HG03060 (cell line): ENCODE data around the gene SIN3B.
"Not testable (repeated sequence)": the region's sequence is repeated elsewhere in the genome, so short reads cannot be mapped to it uniquely, and the experiment has no call there.

Experiments used
- ATAC-seq: cut with Tn5 transposase; IDR thresholded peaks from one replicate; pipeline ENCODE4 v1.9.1; 2021; ENCODE audit warnings: low read depth, moderate number of reproducible peaks; ENCODE audit not compliant: unreplicated experiment

SIN3B gene, protein sequence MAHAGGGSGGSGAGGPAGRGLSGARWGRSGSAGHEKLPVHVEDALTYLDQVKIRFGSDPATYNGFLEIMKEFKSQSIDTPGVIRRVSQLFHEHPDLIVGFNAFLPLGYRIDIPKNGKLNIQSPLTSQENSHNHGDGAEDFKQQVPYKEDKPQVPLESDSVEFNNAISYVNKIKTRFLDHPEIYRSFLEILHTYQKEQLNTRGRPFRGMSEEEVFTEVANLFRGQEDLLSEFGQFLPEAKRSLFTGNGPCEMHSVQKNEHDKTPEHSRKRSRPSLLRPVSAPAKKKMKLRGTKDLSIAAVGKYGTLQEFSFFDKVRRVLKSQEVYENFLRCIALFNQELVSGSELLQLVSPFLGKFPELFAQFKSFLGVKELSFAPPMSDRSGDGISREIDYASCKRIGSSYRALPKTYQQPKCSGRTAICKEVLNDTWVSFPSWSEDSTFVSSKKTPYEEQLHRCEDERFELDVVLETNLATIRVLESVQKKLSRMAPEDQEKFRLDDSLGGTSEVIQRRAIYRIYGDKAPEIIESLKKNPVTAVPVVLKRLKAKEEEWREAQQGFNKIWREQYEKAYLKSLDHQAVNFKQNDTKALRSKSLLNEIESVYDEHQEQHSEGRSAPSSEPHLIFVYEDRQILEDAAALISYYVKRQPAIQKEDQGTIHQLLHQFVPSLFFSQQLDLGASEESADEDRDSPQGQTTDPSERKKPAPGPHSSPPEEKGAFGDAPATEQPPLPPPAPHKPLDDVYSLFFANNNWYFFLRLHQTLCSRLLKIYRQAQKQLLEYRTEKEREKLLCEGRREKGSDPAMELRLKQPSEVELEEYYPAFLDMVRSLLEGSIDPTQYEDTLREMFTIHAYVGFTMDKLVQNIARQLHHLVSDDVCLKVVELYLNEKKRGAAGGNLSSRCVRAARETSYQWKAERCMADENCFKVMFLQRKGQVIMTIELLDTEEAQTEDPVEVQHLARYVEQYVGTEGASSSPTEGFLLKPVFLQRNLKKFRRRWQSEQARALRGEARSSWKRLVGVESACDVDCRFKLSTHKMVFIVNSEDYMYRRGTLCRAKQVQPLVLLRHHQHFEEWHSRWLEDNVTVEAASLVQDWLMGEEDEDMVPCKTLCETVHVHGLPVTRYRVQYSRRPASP

DNA sequence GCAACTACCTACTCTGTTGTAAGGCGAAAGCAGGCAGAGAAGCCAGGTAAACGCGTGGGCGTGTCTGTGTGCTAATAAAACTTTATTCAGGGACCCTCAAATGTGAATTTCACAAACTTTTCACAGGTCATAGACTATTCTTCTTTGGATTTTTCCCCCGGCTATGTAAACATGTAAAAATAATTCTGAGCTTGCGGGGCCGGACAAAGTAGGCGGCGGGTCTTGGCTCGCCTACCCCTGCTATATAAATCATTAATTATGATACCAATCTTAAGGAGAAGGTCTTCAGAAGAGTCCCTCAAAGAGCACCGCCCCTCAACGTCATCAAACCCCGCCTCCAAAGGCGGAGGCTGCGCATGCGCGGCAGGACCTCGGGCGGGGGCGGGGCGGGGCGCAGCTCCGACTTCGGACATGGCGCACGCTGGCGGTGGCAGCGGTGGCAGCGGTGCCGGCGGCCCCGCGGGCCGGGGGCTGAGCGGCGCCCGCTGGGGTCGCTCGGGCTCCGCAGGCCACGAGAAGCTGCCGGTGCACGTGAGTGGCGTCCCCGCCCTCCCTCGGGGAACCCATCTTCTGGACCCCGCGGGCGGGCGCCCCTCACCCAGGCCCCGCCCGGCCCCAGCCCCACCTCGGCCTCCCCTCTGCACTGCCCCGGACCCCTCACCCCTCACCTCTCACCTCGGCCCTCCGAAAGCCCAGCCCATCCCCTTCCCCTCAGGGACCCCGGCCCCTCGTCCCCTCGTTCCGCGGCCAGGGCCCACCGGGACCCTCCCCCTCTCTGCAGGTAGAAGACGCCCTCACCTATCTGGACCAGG is at the start of gene SIN3B:
Gene SIN3B, plus strand, starts transcription at position 389 of the 812 bp plus-strand sequence. Its CDS starts 23 bp downstream, at position 412.
- no peak for ATAC-seq

DNA sequence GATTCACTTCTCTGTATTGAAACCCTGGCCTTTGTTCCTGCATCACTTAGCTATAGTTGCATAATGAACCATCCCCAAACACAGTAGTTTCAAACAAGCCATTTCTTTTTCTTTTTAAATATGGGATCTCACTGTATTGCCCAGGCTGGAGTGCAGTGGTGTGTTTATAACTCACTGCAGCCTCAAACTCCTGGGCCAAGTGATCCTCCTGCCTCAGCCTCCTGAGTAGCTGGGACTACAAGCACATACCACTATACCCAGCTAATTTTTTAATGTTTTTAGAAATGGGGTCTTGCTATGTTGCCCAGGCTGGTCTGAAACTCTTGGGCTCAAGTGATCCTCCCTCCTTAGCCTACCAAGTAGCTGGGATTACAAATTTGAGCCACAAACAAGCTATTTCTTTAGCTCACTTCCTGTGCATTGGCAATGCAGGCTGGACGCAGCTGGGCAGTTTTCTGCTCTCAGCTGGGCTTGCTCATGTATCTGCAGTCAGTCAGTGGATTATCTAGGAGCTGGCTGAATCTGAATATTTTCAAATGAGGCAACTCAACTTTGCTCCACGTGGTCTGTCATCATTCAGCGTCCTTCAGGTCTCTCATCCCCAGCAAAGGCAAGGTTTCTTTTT is 49.5 kb upstream of the SIN3B start:
- no peak for ATAC-seq

DNA sequence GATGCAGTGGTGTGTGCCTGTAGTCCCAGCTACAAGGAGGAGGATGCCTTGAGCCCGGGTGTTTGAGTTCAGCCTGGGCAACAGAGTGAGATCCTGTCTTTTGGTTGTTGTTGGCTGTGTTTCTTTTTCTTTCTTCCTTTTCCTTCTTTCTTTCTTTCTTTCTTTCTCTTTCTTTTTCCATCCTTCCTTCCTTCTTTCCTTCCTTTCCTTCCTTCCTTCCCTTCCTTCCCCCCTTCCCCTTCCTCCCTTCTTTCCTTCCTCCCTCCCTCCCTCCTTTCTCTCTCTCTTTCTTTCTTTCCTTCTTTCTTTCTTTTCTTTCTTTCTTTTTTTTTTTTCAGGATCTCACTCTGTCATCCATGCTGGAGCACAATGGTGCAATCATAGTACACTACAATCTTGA is 46.5 kb upstream of the SIN3B start:
- no peak for ATAC-seq

DNA sequence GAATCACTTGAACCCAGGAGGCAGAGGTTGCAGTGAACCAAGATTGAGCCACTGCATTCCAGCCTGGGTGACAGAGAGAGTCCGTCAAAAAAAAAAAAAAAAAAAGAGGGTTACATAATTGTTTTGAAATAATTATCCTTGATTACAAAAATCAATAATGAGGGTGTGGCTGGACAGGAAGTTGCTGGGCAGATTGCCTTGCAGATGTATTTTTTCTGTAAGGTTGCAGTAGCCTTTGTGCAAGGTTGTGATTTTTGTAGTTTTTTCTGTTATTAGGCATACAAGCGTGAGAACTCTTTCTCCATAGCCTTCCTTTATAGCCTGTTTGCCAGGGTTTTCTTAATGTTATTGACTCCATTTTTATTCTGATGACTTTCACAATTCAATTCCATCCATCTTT is 40.7 kb upstream of the SIN3B start:
- ATAC-seq: no peak

DNA sequence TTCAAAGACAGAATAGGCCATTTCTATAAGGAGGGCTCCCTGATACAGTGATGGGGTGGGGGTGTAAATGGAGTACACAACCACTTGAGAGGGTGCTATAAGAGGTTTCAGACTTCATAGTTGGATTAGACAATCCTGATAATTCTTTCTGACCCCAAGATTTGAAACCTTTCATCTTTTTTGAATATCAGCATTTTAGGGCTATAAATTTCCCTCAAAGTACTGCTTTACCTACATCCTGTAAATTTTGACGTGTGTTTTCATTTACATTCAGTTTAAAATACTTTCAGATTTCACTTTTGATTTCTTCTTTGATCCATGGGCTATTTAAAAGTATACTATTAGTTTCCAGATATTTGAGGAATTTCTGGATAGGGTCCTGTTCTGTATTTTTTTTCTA is 40.0 kb upstream of the SIN3B start:
- no peak for ATAC-seq

DNA sequence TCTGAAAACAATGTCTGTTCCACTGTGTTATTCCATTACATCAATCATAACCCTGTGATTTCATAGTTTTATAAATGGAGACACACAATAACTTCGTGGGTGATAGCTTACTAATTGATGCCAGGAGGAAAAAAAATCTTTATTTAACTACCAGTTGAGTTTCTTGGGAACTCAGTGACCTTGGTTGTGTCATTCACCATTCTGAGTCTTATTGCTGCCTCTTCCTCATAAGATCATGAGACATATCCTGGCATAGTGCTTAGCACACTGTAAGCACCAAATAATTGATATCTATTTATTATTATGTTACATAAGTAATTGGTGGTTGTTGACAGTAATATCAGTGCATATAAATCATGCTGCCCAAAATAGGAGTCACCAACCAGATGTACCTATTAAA is 39.1 kb upstream of the SIN3B start:
- ATAC-seq: no peak

DNA sequence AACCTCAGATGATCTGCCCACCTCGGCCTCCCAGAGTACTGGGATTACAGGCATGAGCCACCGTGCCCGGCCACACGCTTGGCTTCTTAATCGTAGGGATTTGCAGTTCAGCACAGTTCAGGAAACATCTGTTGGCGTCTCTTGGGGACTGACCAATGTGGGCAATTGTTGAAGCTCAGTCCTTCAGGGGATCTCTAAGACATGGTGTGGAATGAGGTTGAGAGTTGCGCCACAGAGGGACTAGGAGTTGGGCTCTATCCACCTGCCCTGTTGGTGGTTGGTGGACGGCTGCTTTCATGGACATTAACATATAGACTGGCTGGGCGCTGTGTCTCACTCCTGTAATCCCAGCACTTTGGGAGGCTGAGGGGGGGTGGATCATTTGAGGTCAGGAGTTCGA is 37.3 kb upstream of the SIN3B start:
- no peak for ATAC-seq

DNA sequence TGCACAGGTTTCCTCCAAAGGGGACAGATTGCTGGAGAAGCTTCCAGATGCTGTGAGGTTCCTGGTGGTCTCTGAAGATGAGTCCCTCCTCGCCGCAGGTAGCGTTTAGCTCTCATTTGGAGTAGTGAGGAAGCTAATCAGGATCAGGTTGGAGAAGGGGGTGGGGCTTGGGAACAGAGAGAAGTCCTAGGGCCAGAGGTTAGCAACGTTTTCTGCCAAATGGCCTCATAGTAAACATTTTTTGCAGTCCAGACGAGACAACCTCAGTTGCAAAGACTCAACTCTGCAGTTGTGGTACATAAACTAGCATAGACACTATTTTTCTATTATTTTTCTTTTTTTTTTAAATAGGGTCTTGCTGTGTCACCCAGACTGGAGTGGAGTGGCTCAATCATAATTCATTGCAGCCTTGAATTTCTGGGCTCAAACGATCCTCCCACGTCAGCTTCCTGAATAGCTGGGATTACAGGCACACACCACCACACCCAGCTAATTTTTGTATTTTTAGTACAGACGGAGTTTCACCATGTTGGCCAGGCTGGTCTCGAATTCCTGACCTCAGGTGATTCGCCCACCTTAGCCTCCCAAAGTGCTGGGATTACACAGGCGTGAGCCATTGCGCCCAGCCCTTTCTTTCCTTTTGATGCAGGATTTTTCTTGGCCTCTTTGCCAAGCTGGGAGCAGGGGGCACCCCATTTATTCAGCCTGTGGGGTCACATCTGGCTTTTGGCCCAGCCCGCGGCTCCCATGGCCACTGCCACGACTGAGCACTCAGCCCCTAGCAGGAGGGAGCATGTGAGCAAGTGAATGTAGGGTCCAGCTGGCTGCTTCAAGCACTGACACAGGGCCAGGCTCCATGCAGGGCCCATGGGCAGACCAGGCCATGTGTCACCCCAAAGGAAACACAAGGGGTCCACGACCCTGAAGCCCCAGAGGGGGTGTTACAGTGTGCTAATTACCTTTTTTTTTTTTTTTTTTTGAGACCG is 34.4 kb upstream of the SIN3B start:
- no peak for ATAC-seq

DNA sequence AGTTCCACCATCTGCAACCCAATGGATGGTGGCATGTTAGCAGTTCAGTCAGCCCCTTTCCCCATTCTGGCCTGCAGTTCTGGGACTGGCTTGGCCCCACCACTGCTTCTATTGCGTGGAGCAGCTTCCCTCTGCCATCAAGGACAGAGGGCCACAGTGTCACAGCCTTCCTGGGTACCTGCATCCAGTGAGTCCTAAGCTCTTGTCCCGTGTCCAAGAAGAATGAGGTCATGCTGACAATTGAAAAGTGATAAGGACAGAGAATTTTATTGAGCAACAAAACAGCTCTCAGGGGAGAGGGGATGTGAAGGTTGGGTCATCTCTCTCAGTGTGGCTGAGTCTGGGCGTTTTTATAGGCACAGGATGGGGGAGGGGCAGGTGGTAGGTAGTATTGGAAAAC is 33.5 kb upstream of the SIN3B start:
- ATAC-seq: no peak

DNA sequence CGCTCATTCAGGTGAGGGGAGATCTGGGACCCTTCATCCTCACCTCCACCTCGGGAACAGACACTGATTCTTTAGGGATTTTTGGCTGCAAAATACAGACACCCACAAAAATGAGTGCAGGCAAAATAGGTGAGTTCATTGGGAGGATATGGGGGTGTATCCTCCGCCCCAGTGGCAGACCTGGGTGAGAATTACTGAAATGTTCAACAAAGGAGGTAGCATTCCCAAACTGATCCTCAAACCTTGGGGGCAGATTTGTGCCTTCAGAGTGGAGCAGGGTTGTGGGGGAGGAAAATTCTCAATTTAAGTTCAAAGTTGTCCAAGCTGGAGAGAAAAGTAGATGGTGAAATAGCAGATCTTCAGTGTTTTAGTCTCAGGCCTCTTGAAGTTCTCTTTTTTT is 31.3 kb upstream of the SIN3B start:
- no peak for ATAC-seq

DNA sequence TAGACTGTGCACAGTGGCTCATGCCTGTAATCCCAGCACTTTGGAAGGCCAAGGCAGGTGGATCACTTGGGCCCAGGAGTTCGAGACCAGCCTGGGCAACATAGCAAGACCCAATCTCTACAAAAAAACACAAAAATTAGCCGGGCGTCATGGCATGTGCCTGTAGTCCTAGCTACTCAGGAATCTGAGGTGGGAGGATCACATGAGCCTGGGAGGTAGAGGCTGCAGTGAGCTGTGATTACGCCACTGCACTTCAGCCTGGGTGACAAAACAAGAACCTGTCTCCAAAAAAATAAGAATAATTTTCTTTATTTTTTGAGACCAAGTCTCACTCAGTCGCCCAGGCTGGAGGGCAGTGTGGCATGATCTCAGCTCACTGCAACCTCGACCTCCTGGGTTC is 30.9 kb upstream of the SIN3B start:
- not testable (repeated sequence) for ATAC-seq

DNA sequence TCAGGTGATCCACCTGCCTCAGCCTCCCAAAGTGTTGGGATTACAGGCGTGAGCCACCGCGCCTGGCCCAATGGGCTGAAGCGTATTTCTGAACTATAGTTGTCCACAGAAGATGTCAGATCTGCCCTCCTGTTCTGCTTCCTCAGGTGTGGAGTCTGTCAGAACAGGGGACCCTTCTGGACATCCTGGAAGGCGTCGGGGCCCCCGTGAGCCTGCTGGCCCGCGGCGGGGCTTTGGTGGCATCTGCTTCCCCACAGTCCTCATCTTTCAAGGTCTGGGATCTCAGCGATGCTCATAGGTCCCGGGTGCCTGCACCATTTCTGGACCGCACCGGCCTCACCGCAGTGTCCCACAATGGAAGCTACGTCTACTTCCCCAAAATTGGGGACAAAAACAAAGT is 29.5 kb upstream of the SIN3B start:
- ATAC-seq: no peak

DNA sequence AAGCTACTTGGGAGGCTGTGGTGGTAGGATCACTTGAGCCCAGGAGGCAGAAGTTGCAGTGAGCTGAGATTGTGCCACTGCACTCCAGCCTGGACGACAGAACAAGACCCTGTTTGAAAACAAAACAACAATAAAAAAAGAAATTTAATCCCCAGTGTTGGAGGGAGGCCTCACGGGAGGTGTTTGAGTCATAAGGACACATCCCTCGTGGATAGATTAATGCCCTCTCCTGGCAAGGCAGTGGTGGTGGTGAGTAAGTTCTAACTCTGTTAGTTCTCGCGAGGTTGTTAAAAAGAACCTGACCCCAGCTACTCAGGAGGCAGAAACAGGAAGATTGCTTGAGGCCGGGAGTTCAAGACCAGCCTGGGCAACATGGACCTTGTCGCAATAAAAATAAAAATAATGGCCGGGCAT is 27.6 kb upstream of the SIN3B start:
- ATAC-seq: no peak

DNA sequence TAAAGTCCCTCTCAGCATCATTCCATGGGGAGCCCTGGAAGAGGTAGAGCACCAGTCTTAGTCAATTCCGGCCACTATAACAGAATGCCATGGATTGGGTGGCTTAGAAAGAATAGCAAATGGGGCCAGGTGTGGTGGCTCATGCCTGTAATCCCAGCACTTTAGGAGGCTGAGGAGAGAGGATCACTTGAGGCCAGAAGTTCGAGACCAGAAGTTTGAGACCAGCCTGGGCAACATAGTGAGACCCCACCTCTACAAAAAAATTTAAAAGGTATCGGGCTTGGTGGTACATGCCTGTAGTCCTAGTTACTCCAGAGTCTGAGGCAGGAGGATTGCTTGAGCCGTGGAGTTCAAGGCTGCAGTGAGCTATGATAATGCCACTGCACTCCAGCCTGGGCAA is 25.0 kb upstream of the SIN3B start:
- no peak for ATAC-seq

DNA sequence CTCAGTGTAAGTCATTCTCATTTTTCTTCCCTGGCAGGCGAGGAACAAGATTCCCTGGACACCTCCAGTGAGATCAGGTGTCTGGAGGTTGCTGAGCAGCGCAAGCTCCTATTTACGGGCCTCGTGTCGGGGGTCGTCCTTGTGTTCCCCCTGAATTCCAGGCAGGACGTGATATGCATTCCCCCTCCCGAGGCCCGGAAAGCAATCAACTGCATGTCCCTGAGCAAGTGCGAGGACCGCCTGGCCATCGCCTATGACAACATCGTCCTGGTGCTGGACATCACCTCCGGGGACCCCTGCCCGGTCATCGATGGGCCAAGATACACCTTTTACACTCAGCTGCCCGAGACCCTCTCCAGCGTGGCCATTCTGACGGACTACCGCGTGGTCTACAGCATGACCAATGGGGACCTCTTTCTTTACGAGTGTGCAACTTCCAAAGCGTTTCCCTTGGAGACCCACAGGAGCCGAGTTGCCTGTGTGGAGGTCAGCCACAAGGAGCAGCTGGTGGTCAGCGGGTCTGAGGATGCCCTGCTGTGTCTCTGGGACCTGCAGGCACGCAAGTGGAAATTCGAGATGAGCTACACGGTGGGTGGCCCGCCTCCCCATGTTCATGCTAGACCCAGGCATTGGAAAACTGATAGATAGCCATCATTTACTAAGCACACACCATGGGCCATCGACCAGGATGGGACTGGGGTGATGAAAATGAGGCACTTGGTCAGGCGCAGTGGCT is 21.5 kb upstream of the SIN3B start:
- no peak for ATAC-seq

DNA sequence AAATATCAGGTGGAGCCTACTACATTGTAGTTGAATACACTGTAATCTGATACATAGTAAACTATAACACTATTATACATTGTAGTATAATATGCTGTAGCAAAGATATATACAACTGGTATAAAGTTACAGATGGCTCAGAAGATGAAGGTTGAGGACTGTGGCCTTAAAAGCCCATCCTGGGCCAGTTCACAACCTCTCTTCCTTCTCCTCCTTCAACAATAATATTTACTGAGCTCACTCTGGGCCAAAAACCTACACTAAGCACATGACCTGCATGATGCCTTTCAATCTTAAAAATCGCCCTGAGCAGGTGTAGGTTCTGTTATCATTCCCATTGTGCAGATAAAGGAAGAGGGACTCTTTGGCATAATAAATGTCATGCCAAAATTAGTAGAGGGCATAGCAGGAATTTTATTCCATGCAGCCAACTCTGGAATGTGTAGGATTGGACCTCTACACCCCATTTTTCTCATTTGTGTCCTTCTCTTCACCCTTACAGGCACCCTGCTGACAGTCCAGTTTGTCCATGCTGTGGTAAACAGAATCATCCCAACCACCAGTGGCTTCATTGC is 14.6 kb upstream of the SIN3B start:
- no peak for ATAC-seq

DNA sequence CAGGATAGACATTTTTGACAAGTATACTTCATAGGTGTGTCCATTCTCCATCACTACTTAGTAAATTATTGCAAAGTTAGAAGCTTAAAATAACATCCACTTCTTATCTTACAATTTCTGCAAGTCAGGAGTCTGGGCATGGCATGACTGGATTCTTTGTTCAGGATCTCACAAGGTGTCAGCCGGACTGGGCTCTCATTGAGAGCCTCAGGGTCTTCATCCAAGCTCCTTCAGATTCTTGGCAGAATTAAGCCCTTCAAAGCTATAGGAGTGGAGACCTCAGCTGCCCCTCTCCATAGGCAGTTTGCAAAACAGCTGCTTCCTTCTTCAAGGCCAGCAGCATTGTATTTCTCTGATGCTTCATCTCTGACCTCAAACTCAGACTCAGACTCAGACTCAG is 9.1 kb upstream of the SIN3B start:
- ATAC-seq: no peak

DNA sequence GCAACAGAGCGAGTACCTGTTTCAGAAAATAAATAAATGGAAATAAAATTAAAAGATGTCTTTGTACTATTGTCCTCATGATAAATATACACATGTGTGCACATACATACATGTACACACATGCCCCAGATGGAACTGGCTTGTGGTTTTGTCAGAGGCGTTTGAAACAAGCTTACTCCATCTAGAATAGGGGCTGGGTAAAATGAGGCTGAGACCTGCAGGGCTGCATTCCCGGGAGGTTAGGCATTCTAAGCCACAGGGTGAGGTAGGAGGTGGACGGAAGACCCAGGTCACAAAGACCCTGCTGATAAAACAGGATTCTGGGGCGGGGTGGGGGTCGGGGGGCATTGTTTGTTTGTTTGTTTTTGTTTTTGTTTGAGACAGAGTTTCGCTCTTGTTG is 8.1 kb upstream of the SIN3B start:
- ATAC-seq: no peak
